IPS DF 4.7 (cell line): ENCODE data around the gene OAT.

Experiments
- DNase-seq: peaks from one replicate; pipeline ENCODE4 v3.0.0-alpha.2; 2013; ENCODE audit warnings: low spot score; ENCODE audit errors: extremely low read depth

OAT gene

DNA sequence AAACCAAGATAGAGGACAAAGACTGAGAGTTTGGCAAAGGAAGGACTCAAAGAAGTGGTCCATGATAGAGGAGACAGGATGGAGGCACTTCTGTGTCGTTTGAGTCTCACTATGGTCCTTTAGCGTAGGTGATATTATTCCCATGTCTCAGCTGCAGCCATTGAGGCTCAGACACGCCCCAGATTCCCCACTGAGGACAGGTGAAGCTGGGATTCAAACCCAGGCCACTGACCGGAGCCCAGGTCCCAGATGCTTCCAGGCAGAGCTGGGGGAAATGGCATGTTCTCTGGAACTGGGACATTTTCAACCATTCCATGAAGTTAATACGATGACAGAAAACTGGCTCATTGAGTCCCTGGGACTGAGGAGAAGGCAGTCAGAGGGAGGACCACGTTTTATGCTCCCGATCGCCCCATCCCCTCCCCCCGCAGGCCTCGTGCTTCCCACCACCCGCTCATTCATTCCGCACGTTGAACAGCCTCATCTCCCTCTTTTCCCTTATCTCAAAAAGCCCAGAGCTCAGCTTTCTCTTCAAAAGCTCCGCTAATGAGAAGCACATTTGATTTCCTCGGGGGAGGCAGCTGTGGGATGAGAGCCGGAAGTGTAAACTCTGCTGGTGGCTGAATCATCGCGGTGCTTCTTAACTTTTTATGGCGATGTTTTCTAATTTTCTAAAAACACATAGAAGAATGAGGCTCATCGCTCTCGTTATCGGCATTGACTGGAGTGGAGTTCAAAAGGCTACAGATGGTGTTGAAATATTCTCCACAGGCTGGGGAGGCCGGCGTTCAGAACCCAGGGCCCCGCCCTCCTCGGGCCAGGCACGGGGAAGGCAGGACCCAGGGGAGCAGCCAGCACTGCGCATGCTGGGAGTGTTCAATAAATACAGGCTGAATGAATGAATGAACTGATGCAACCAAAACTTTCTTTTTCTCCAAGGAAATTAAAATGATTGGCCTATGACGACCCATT, 64.0 kb downstream of the OAT start:
- no peak for DNase-seq

DNA sequence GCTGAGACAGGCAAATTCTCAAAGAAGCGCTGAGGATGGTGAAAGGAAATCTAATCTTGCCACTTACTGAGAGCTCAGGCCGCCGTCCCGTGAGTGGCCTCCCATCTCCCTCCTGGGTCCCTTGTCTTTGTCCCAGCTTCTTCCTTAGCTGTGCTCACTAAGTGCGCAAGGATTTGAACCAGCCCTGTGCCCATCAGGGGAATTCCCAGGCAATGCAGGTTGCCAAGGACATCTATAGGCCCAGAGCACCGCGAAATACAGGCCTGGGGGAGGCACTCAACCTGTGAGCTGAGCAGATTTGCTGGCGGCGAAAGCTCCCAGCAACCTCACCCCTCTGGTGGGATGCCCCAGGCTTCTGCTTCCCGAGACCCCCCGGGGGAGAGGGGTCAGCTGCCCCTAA, 64.8 kb downstream of the OAT start:
- no peak for DNase-seq

DNA sequence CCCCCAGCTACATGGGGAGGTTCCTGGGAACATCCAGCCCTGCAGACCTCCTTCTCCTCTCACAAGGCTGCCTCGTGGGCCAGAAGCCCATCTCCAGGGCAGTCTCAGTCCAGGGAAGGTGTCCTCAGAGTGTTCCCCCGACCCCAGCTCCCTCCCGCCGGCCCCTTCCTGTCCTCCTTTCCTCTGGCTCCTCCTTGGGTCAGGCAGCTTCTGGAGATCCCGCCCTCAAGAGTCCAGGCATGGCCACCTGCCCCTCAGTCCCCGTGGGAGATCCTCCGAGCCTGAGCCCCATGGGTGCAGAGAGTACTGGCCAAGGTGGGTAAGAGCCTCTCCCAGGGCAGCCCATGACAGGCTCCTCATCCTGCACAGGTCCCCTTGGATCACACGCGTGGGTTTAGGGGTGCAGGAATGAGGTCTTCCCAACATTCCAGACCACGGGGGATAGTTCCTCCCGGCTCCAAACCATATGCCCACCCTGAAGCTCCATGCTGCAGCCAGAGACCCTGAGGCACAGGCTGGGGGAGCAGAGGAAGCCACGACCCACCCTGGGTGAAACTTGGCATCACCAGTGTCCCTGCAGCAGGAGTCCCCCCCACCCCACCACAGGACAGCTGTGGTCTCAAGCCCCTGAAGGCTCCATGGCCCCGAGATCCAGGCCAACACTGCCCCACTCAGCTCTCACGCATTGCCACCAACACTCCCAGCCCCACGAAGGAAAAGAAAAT, 65.5 kb downstream of the OAT start:
- no peak for DNase-seq

DNA sequence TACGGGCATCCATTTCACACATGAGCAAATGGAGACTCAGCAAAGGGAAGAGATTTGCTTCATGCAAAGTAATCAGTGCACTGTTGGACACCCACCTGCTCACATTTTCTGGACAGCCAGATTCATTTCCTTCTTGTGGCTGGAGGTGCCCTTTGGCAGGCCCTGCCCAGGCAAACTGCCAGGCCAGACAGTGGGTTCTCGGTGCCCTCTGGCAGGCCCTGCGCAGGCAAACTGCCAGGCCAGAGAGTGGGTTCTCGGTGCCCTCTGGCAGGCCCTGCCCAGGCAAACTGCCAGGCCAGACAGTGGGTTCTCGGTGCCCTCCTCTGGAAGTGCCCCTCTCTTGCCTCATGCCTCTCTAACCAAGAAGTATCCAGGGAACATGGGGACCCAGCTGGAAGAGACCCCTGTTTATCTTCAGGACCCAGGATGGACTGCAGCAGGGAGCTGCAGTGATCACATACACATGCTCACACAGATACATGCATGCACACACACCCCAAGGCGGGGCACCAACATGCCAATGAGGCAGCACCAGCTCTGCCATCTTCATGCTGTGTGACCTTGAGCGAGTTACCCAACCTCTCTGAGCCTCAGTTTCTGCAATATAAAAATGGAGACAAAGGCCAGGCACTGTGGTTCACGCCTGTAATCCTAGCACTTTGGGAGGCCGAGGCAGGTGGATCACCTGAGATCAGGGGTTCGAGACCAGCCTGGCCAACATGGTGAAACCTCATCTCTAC, 67.1 kb downstream of the OAT start:
- DNase-seq: no peak

DNA sequence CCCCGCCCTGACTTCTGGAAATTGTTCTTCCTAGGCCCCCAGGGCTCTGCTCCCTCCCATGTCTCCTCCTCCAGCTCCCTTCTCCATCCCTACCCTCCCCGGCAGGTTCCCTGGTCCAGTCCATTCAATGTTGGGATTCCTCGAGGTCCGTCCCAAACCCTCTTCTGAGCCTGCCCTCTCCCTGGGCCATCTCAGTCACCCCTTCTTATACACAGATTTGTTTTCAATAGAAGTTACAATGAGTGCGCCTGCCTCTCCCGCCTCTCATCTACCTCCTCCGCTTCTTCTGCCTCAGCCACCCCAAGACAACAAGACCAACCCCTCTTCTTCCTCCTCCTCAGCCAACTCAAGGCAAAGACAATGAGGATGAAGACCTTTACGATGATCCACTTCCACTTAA, 67.9 kb downstream of the OAT start:
- DNase-seq: no peak

DNA sequence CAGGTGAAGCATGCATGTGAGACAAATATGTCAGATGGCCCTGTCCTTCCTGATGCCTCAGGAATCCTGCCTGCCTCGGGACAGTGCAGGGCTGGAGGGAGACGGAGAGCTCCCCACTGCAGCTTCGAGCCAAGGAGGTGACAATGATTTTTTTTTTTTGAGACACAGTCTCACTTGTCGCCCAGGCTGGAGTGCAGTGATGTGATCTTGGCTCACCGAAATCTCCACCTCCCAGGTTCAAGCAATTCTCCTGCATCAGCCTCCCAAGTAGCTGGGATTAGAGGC, 68.8 kb downstream of the OAT start:
- no peak for DNase-seq

DNA sequence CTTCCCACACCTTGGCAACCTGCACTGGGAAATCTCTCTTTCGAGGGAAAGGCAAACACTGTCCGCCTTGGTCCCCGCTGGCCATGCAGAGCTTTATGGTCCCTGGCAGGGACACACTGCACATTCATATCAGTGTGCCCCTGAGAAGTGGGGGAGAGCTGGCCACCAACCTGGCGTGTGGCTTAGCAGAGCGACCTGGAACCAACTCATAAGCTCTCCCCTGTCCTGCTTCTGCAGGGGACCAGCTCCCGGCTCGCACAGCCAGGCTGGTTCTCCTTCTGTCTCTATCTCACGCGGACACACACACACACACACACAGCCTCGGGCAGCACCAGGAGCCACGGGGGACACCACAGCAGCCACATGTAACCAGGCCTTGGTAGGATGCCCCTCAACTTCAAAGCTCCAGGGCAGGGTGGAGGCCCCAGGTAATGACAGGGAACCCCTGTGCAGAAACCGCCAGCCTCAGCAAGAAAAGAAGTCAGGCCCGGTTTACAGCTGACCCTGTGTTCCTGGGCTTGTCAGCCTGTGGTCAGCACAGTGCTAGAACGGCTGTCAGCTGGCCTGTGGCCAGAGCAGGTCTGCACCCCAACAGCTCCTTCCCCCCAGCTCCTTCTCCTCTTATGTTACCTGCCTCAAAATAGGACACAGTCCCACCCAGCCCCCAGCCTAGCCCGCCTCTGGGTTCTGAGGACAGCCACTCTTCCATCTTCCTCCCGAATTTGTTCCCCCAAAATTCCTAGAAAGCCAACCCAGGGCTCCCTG, 69.3 kb downstream of the OAT start:
- DNase-seq: no peak

DNA sequence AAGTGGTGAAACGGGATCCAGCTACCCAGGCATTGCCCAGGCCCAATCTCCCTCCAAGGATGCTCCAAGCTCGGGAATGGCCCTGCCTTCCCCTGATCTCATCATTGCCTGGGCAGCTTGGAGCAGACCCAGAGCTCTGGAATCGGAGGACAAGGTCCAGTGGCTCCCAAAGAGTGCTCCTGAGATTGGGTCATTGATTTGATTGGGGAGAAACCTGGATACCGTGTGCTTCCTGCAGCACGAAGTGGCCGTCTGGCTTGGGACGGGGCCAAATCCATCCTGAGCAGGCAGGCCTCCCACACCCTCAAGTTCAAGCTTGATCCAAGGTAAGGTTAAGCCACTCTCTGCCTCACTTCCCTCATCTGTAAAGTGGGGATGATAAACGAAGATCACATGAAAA, 69.9 kb downstream of the OAT start:
- DNase-seq: no peak

DNA sequence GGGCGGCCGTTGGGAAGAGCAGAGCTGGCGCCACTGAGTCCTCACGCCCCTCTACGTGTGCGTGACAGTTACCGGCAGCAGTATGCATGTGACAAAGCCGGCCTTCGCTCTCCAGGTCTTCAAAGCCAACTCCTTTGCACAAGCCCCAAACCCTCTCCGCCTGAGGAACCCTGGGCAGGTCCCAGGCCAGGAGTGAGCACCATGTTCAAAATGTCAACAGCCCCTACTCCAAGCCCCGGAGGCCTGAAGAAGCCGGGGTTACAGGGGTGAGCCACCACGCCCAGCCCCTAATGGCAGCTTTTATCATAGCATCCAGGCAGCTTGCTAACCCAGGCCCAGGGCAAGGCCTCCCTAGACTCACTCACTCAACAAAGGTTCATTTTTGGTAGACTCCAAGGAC, 70.8 kb downstream of the OAT start:
- no peak for DNase-seq
